ENCODE measurements around the gene CNTN6. TPM values are rescaled to one million over a fixed set of nuclear protein-coding genes. Genes with fewer than 3 reads are reported as not detected.

The CNTN6 gene
- total RNA-seq, 1 donor, result not detected

- Histone ChIP-seq H3K79me2 (ENCODE audit: insufficient read depth, low read length) (no peaks in the 10 kb centered on the region), H3K36me3 (ENCODE audit: insufficient read depth, low read length) (no peaks in the 10 kb centered on the region), H3K27ac (ENCODE audit: low read depth, low read length) (no peak overlapping the region), H3K9me3 (ENCODE audit: low read depth, low read length) (peaks cover 1% of the 10 kb centered on the region), H3K27me3 (ENCODE audit: insufficient read depth, low read length) (no peaks in the 10 kb centered on the region), H3K4me1 (ENCODE audit: insufficient read depth, low read length) (no peaks in the 10 kb centered on the region), H4K20me1 (ENCODE audit: insufficient read depth, low read length) (no peaks in the 10 kb centered on the region), H3K4me3 (ENCODE audit: insufficient read depth, low read length) (no peak overlapping the region), H3K4me2 (ENCODE audit: insufficient read depth, low read length) (no peak overlapping the region), H2AFZ (ENCODE audit: low read length) (no peak overlapping the region)
- TF ChIP-seq CTCF (IDR thresholded peaks at IDR 0.05; ENCODE audit: extremely low read depth, low read depth, low read length), result no peak
- DNase-seq (ENCODE audit: insufficient read length, low spot score, missing footprints), result no peak
These were observed 177.0 kb downstream of the CNTN6 start for GRCh38 chr3:1269808-1270207.

GRCh38 chr3:1272546-1273265 is 179.9 kb downstream of the CNTN6 start:
- H3K4me3 ChIP-seq (ENCODE audit: insufficient read depth, low read length), result no peak overlapping the region
- H3K4me2 ChIP-seq (ENCODE audit: insufficient read depth, low read length), result no peak overlapping the region
- no peak for DNase-seq (ENCODE audit: insufficient read length, low spot score, missing footprints)
- H3K36me3 ChIP-seq (ENCODE audit: insufficient read depth, low read length), result no peaks in the 10 kb centered on the region
- TF ChIP-seq CTCF (IDR thresholded peaks at IDR 0.05; ENCODE audit: extremely low read depth, low read depth, low read length), result no peak
- no peaks in the 10 kb centered on the region for H3K79me2 ChIP-seq (ENCODE audit: insufficient read depth, low read length)
- H3K27ac ChIP-seq (ENCODE audit: low read depth, low read length), result no peak overlapping the region
- no peak overlapping the region for H2AFZ ChIP-seq (ENCODE audit: low read length)
- peaks cover 1% of the 10 kb centered on the region for H3K9me3 ChIP-seq (ENCODE audit: low read depth, low read length)
- H3K4me1 ChIP-seq (ENCODE audit: insufficient read depth, low read length), result no peaks in the 10 kb centered on the region
- no peaks in the 10 kb centered on the region for H3K27me3 ChIP-seq (ENCODE audit: insufficient read depth, low read length)
- H4K20me1 ChIP-seq (ENCODE audit: insufficient read depth, low read length), result no peaks in the 10 kb centered on the region

GRCh38 chr3:1275495-1275894 is 182.7 kb downstream of the CNTN6 start:
- TF ChIP-seq CTCF (IDR thresholded peaks at IDR 0.05; ENCODE audit: extremely low read depth, low read depth, low read length), result no peak
- no peak overlapping the region for H3K27ac ChIP-seq (ENCODE audit: low read depth, low read length)
- no peaks in the 10 kb centered on the region for H3K4me1 ChIP-seq (ENCODE audit: insufficient read depth, low read length)
- H3K4me2 ChIP-seq (ENCODE audit: insufficient read depth, low read length), result no peak overlapping the region
- no peaks in the 10 kb centered on the region for H3K79me2 ChIP-seq (ENCODE audit: insufficient read depth, low read length)
- H2AFZ ChIP-seq (ENCODE audit: low read length), result no peak overlapping the region
- H3K36me3 ChIP-seq (ENCODE audit: insufficient read depth, low read length), result no peaks in the 10 kb centered on the region
- no peak for DNase-seq (ENCODE audit: insufficient read length, low spot score, missing footprints)
- no peaks in the 10 kb centered on the region for H3K27me3 ChIP-seq (ENCODE audit: insufficient read depth, low read length)
- no peaks in the 10 kb centered on the region for H4K20me1 ChIP-seq (ENCODE audit: insufficient read depth, low read length)
- no peaks in the 10 kb centered on the region for H3K9me3 ChIP-seq (ENCODE audit: low read depth, low read length)
- no peak overlapping the region for H3K4me3 ChIP-seq (ENCODE audit: insufficient read depth, low read length)

- Histone ChIP-seq H3K4me3 (ENCODE audit: insufficient read depth, low read length) (no peak overlapping the region), H2AFZ (ENCODE audit: low read length) (no peak overlapping the region), H3K27ac (ENCODE audit: low read depth, low read length) (no peak overlapping the region), H3K27me3 (ENCODE audit: insufficient read depth, low read length) (no peaks in the 10 kb centered on the region), H3K9me3 (ENCODE audit: low read depth, low read length) (no peaks in the 10 kb centered on the region), H3K36me3 (ENCODE audit: insufficient read depth, low read length) (no peaks in the 10 kb centered on the region), H3K79me2 (ENCODE audit: insufficient read depth, low read length) (no peaks in the 10 kb centered on the region), H3K4me2 (ENCODE audit: insufficient read depth, low read length) (no peak overlapping the region), H4K20me1 (ENCODE audit: insufficient read depth, low read length) (no peaks in the 10 kb centered on the region), H3K4me1 (ENCODE audit: insufficient read depth, low read length) (no peaks in the 10 kb centered on the region)
- no peak for TF ChIP-seq CTCF (IDR thresholded peaks at IDR 0.05; ENCODE audit: extremely low read depth, low read depth, low read length)
- DNase-seq (ENCODE audit: insufficient read length, low spot score, missing footprints), result no peak
These were observed 195.0 kb downstream of the CNTN6 start for GRCh38 chr3:1287815-1288214.

Measured in osteoblast (primary cell).